Stimulated activated CD8-positive, alpha-beta memory T cell treated with anti-CD3 and anti-CD28 coated beads, Interleukin-4, amount 100 ng/mL, for 24 hours (primary cell): Measurements from ENCODE around the gene MYBPH.

Source experiments
- DNase-seq: peaks from one replicate; pipeline ENCODE4 v3.0.0-alpha.2; 2020; ENCODE audit warnings: low read depth

The MYBPH gene

DNA sequence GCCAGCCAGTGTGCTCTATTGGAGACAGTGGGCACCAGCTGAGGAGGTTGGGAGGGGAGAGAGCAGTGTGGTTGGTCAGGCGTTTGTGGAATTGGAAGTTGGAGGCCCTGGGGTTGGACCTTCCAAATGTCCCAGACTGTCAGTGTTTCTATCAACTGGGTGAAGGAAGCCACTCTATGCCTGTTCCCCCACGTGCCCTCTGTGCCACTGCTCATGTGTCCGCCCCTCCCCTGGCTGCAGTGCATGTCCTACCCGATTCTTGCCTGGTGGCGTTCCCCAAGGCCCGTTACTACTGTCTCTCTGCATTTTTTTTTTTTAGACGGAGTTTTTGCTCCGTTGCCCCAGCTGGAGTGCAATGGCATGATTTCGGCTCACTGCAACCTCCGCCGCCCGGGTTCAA is 27.0 kb downstream of the MYBPH start:
- no peak for DNase-seq

DNA sequence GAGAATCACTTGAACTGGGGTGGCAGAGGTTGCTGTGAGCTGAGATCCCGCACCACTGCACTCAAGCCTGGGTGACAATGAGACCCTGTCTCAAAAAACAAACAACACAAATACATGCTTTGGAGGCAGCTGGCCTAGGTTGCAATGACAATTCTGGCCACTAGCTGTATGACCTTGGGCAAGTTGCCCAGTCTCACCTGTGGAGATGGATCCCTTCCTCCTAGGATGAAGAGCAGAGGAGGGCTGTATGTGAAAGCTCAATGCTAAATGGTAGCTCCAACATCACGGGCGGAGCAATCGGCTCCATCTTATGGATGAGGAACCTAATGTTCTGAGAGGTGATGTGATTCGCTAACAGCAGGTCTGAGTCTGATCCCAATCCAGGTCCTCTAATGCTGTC is 27.5 kb downstream of the MYBPH start:
- no peak for DNase-seq

DNA sequence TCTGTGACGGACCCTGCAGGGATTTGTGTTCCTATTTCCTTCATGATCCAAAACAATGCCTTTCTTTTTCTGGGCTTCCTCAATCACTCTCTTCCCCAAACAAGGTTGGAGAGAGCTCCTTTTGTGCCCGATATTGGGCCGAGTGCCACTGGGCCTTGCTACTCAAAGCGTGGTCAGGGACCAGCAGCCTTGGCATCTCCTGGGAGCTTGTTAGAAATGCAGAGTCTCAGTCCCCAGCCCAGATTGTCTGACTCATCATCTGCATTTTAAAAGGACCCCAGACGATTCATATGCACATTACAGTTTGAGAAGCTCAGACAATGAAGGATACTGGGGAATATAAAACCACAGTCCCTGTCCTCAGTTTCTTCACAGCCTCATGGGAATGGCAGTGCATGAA is 28.2 kb downstream of the MYBPH start:
- DNase-seq: no peak

DNA sequence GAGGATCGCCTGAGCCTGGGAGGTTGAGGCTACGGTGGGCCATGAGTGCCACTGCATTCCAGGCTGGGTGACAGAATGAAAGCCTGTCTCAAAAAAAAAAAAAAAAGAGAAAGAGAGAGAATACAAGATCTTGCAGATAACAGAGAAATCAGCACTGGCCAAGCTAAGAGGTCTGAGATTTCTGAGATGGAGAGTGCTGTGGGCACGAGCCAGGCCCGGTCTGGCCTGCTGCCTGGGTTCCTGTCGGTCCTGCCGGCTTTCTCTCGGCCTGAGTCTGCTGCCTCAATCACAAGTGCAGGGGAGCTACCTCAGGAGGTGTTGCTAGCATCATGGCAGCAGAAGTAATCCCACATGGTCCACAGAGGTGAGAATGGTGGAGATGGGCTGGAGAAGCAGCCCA is 29.1 kb downstream of the MYBPH start:
- no peak for DNase-seq

DNA sequence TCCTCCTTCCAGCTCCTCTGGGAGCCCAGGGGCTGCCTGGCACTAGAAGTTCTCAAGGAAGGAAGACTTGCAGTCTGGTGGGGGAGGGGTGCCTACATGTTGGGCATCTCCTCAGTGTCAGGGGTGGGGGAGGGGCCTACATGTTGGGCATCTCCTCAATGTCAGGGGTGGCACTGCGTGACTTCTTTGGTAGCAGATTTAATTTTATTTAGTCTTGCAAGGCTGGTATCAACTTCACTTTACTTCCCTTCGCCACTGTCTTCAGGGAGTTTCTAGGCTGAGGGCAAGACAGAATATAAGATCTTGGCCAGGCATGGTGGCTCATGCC is 29.6 kb downstream of the MYBPH start:
- no peak for DNase-seq

DNA sequence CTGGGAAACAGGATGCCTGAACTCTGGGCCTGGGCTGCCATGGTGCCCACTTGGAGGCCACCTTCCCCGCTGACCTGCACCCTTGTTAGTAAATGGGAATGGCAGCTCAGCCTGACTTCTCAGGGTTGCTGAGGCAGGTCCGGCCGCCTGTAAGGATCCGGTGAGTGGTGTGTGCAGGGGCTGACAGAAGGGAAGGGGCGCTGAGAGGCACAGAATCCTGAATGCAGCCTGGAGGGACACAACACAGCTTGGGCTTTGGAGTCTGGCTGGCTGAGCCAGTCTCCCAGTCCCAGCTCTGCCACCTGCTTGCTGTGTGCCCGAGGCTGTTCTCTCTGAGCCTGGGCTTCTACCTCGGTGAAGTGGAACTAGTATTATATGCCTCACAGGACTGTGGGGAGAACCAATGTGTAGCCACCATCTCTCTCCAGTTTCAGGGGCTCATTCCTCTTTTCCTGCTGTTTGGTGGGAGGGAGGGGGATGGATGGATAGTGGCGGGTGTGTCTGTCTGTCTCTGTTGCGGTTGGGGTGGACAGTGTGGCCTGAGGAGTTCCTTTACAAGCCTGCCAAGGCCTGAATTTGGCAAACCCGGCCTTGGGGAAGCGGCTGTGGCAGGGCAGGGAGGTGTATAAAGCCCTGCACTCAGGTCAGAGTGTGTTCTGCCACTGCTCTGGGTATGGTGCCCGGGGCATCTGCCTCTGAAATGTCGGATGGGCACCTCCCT is 30.1 kb downstream of the MYBPH start:
- DNase-seq: no peak

DNA sequence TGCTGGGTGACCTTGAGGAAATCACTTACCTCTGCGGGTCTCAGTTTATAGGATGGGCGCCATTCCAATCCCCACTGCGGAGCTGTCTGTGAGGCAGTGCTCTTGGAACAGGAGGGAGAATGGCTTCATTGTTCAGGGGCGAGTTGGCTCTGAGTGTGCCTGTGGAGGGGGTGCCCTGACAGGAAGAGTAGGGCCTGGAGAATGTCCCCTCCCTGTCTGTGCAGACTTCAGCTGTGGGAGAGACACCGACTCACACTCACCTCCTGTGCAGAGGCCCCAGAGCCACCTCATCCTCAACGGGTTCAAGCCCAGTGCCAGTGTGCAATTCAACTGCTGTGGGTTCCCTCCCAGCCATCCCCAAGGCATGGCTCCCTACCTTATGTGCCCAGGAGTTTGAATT is 31.0 kb downstream of the MYBPH start:
- DNase-seq: no peak

DNA sequence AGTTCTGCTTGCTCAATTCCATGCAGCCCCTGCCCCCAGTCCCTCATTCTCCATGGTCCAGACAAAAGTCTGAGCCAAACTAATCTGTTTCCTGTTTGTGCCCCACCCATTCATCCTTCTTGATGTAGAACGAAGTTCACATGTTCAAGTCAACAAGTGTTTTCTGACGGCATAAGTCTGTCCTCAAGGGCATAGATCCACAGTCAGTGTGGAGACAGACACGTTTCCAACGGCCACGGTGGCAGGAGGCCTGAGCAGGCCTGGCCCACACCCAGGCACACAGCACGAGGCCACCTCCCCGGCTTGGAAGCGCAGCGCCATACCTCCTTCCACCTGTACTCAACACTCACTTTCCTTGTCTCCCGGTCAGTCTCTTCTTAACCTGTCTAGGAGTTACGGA is 32.0 kb downstream of the MYBPH start:
- no peak for DNase-seq

DNA sequence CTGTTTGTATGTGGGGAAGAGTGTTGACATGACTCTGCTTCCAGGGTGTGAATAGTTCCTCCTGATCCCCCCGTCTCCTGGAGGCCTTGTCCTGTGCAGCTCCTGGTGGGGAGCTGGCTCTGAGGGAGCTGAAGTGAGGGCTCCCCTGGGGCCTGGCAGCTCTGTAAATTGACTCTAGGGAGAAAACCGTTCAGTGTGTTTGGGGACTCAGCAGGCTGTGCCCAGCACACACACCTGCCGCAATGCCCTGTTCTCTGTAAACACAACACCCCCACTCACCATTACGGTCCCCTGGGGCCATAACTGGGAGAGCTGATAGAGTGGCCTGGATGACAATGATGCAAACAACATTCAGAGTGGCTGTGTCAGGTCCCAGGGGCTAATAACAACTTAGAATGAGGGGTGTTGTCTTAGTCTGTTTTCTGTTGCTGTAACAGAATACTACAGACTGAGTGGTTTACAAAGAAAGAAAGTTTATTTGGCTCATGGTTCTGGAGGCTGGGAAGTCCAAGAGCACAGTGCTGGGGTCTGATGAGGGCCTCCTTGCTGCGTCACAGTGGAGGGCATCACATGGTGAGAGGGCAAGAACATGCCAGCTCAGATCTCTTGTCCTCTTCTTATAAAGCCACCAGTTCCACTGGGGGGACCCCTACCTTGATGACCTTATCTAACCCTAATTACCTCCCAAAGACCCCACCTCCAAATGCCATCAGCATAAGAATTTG is 32.8 kb downstream of the MYBPH start:
- DNase-seq: no peak

DNA sequence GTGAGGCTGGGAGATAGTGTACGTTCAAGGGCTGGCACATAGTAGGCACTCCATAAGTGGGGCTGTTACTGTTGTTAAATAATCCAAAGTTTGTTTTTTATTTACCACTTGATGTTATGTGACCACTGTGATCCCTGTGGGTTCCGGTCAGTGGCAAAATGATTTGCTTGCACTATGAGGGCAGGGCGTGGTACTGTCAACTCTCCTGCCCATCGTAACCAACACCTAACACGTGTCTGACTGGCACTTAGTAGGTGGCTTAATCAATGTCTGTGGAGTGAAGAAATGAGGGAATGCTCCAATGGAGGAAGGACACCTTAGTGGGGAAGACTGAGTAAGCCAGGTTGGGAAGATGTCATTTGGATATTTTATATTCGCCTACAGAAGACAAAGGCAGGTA is 33.5 kb downstream of the MYBPH start:
- DNase-seq: no peak

DNA sequence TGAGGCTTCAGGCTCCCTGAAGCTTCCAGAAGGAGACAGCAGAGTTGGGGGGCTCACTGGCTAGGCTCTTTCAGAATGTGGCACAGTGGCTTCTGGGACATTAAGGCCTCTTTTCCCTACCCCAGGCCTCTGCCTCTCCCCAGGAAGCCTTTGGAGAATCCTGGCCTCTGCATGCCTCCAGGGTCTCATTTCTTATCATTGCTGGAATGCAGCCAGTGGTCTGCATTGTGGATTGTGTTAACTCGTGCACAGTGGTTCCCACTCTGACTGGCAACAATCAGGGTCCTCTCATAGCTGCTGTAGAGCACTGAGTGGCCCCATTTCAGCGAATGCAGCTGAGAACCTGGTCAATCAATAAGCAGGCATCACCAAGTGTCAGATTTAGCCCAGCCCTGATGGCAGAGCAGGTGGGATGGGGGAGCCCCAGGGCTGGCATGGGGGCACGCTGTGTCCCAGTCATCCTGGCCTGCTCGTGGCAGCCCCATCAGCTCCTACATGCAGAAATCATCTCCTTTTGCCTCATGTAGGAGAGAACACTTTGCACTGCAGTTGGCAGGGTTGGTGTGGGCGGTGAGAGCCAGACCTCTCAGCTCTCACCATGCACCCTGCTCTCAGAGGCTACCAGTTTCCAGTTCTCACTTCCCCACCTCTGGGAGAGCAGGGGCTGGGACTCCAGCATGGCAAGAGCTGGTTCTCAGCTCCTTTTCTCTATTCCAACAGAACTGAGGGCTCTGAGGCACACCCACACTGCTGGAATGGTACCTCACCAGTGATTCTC is 34.7 kb downstream of the MYBPH start:
- no peak for DNase-seq

DNA sequence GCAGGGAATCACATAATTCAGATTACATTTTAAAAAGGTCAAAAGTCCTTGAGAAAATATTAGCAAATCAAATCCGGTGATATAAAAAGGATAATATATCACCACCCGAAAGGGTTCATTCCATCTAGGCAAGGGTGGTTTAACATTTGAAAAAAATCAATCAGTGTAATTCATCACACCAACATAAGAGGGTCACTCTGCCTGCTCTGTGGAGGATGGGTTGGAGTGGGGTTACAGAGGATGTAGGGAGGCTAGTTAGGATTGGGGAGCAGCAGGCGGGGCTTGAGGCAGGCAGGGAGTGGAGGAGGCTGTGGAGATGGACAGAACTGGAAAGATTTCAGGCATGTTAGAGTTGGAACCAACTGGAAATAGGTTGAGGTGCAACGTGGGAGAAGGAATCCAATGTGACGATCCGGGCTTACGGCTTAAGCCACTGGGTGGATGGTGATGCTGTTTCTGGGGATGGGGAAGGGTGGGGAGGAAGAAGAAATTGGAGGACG is 35.6 kb downstream of the MYBPH start:
- no peak for DNase-seq

DNA sequence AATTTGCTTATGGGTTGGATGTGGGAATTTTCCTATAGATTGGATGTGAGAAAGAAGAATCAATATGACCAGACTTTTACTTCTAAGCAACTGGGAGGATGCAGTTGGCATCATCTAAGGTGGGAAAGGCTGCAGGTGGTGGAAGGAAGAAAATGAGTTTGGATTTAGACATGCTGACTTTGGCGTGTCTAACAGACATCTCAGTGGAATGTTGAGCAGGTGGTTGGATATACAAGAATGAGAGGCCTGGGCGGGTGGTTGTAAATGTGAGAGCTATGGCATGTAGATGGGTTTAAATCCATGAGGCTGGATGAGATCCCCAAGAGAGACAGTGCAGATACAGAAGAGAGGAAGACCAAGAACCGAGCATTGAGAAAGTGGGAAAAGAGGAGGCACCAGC is 37.6 kb downstream of the MYBPH start:
- DNase-seq: no peak

DNA sequence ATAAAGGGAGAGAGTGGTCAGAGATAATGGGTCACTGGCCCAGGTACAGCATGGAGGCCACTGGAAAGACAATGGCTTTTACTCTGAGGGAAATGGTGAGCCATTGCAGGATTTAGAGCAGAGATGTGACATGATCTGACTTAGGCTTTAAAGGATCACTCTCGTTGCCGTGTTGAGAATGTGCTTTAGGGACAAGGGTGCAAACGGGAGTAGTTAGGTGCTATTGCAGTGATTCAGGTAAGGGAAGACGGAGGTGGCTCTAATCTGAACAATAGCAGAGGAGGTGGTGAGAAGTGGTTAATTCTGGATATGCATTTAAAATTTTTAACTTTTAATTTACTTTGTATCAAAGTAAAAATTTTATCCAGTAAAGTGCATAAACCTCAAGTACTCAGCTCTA is 38.3 kb downstream of the MYBPH start:
- no peak for DNase-seq

DNA sequence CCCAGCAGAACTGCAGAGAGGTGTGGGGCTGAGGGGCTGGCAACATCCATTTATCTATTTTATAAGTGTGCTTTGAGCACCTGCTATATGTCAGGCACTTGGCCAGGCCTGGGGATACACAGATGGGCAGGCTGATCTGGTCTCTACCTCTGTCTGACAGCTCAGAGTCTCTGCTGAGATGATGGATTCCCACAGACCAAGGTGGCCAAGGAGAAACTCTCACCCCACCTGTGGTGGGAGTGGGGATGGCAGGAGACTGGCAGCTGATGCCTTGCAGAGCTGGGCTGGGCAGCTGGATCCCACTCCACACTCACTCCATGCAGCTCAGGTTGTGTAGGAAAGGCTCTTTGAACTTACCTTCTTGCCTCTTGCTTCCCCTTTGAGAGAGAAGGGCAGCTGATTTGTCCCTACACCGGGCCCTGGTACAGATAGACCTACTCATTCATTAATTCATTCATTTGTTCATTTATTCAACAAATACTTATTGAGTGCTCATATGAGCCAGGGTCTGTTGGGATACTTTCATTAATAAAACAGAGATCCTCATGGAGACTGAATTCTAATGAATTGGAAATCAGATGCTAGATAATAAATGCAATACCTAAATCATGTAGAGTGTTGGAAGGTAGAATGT is 39.1 kb downstream of the MYBPH start:
- no peak for DNase-seq

DNA sequence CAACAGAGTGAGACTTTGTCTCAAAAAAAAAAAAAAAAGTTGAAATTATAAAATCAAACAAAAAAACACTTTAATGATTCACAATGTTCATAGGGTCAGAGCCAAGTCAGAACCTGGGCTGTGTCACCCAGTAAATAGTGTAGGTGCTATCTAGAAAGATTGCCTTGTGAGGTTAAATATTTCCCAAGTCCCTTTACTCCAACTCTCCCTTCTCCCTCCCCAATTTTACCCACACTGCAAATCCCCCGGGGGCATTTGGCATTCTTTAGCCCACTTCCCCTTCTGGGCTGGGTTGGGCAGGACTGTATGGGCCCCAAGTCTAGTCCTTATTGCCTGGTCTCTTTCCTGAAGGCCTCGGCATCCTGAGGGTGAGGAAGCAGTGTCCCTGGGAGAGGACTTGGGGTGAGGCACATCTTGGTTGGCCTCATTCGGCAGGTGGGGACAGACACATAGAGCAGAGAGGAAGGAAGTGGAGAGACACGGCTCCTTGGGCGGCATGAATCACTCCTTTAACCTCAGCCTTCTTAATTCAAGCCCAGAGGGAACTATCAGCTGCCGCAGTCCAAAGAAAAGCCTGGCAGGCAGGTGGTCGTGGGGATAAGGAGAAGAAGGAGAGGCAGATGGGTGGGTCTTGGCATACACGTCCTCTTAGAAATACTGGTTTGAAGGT is 39.9 kb downstream of the MYBPH start:
- DNase-seq: no peak

DNA sequence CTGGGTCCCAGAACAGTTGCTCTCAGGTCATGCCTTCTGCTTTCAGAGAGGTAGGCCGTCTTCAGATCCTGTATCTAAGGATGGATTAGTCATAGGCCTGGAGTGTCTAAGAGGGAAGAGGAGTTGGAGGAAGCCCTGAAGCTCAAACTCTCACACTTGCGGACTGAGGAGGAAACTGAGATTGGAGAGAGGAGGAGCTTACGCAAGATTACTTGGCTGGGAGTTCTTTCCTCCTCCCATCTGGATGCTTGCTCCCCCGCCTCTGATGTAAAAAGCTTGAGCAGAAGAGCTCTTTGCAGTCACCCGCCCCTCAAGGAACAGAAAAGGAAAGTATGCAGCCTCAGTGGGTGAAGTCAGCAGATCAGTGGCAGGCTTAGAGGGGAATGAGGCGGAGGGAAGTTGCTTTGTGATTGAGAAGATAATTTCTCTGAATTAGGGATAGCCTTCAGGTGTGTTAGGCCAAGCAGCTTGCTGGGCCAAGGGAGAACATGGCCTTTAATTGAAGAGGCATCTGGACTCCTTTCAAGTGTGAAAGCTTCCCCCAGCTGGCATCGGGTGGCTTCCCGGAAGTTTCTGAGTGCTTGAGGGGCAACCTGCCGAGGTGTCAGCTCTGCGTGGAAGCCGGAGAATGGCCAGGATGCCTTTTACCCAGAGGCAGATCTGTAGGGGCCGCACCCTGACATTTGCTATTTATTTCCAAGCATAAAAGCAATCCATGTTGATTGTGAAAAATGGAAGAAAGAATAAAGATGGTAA is 41.5 kb downstream of the MYBPH start:
- no peak for DNase-seq

DNA sequence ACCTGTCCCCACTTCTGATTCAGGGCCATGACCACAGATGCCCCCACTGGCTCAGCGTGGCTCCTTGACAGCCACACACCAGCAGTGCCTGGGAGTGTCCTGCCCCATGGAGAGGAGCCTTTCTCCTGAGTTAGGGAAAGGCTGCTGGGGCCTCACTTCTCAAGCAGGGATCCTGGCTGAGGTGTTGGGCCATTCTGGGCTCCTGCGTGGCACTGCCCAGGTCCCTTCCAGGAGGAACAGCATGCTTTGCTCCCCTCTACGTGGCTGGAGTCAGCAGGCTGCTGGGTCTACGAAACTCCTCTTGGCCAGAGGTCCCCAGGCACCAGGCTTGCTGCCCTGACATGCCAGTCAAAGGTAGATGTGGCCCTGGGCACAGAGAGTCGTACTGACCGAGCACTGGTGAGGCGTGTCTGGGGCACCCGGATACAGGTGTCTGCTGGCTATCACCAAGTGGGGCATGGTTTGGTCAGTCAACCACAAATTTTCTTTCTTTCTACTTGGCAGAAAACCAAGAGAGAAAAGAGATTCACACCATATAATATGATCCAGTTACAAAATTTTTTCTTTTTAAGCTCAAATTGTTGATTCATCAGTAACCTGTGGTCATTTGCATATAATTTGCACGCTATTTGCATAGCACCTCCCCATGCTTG is 44.0 kb downstream of the MYBPH start:
- no peak for DNase-seq

DNA sequence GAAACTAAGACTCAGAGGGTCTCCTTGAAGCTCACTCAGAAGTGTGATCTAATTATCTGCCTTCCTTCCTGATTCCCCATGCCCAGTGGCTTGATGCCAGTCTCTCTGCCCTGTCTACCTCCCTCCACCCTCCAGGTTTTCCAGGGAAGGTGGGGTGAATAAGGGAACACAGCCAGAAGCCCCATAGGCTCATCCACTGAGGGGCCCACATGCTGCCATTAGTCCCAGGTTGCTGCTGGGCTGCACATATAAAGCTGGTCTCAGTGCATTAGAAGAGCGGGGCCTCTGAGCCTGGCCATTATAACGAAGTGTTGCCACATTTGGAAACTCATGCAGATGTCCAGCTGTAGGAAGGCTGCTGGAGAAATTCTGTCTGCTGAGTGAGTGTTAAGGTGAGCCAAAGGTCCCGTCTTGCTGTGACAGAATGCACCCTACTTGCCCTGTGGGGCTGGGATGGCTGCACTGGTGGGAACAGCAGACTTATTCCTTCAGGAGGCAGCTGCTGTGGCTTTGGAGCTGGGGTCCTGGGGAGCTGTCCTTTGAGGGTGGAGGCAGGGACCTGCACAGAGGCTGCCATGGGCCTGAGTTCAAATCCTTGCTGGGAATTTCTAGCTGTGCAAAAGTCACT is 45.2 kb downstream of the MYBPH start:
- no peak for DNase-seq

DNA sequence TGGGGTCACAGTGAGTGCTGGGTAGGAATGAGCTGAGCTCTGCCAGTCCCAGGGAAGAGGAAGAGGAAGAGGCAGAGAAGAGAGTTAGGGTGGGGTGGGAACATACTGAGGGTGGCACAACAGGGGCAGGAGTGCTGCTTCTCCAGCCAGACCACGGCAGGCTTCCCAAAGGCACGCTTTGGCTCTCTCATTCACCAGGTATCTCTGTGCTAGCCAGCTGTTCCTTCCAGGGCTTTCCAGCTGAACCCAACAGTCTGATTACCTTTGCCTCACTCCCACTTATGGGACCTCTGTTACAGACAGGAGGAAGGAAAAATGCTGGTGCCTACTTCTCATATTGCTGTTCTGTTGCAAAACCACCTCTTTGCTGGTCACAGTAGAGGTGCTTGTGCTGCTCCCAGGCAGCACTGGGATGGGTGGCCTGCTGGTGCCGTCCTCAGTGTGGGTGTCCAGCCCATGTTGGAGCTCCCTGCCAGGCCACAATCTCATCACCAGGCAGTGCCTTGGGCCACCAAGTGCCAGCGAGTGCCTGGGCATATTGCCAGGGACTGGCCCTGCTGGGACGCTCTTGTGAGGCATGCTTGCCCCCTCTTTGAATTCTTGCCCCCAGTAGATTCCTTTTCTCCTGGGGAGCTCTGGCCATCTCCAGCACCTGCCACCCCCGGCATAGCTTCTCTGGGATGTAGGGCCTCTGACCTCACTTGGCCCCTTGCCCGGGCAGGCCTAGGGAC is 46.0 kb downstream of the MYBPH start:
- DNase-seq: no peak
